SK-N-SH (cell line): Measurements from ENCODE around the gene REXO1.

Experiments used
- CHD2 ChIP-seq: fragments of 150-350 bp; IDR thresholded peaks from 2 replicates; pipeline ENCODE4 v1.6.1; 2018; ENCODE audit warnings: low read length; ENCODE audit not compliant: partially characterized antibody
- CTCF ChIP-seq: fragments of 200-600 bp; sonication (generic); IDR thresholded peaks from 2 replicates; pipeline ENCODE4 v1.6.1; 2017; ENCODE audit warnings: antibody characterized with exemption, mild to moderate bottlenecking, moderate library complexity
- EP300 ChIP-seq, 2 experiments: IDR thresholded peaks; 2 replicates each; pipeline versions ENCODE4 v1.4.0 to v1.6.1; 2012; ENCODE audit warnings: borderline replicate concordance in 1 of 2, low read depth in 1 of 2, low read length in 1 of 2
- GABPA ChIP-seq: IDR thresholded peaks from 2 replicates; pipeline ENCODE4 v1.4.0; 2012; ENCODE audit warnings: low read depth, mild to moderate bottlenecking
- RAD21 ChIP-seq: IDR thresholded peaks from 2 replicates; pipeline ENCODE4 v1.6.1; 2012; ENCODE audit warnings: mild to moderate bottlenecking, low read length
- SIN3A ChIP-seq: IDR thresholded peaks from 2 replicates; pipeline ENCODE4 v1.6.1; 2012; ENCODE audit warnings: low read depth, mild to moderate bottlenecking, low read length, moderate library complexity, borderline replicate concordance

DNA sequence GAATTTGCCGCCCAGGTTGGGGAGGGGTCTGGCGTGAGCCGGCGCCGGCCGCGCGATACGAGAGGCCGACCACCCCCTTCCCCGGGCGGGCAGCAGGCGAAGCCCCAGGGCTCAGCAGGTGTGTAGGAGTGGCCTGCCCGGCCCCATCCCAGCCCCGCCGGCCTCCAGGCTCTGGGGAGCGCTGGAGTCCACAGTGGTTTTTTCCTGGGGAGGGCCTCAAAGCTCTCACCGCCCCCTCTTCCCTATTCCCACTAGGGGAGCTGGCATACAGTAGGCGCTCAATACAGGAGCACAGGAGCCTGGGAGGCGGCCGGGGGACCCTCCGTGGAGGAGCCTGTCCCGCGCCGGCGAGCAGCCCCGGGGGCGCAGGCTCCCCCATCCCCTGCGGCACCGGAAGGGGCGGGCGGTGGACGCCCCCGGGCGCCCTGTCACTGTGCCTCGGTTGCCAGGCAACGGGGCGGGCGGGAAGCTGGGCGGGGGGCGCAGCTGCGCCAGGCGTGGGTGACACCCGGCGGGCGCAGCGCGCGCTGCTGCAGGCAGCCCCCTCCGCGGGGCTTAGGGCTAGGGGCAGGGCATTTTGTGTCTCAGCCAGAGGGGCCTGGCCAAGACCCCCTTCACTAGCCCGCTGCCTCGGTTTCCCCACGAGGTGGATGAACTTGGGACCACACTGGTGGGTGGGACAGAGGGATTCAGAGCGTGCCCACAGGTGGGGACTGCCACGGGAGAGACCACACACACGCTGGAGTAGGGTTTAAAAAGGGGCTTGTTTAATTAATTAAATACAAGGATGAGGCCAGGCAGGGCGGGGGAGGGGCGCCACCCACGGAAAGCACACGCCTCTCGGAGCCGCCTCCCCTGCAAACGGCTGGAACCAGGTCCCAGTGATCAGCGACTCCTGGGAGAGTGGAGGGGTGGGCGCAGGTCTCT lies 3.6 kb upstream of the REXO1 start:
- TF ChIP-seq CTCF (no peak), CHD2 (no peak), EP300 (IDR thresholded peaks at IDR 0.05; ENCODE audit: borderline replicate concordance in 1 of 2, low read depth in 1 of 2, low read length in 1 of 2) (no peak), SIN3A (no peak), RAD21 (no peak), GABPA (no peak)
